ENCODE measurements around the gene MYBBP1A.

MYBBP1A gene

GRCh38 chr17:4547118-4547906 is 7.9 kb downstream of the MYBBP1A start:
- no peak for DNase-seq

- no peak for DNase-seq
Measured at GRCh38 chr17:4545217-4545951, 9.8 kb downstream of the MYBBP1A start.

- DNase-seq: no peak
Measured at GRCh38 chr17:4544951-4545216, 10.3 kb downstream of the MYBBP1A start.

- DNase-seq: no peak
Measured at GRCh38 chr17:4544135-4544950, 10.8 kb downstream of the MYBBP1A start.

DNA sequence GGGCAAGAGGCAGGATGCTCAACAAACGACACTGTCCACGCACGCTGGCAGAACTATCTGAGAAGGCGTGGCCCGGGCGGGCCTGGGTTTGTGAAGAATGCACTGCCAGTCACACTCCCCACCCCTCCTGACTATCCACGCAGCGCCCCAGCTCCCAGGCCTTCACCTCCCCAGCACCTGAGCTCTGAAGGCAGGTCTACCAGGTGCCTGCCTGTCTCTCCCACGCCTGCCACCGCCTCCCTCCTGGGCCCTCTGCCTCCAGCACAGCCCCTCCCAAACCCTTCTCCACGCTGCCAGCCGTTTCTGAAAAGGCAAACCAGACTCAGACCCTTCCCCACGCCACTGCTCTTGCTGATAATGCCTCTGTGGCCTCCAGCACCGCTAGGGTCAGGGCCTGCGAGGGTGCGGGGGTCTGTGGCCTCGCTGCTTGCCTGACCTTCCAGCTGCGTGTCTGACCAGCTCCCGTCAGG is 11.6 kb downstream of the MYBBP1A start:
- DNase-seq: no peak

DNA sequence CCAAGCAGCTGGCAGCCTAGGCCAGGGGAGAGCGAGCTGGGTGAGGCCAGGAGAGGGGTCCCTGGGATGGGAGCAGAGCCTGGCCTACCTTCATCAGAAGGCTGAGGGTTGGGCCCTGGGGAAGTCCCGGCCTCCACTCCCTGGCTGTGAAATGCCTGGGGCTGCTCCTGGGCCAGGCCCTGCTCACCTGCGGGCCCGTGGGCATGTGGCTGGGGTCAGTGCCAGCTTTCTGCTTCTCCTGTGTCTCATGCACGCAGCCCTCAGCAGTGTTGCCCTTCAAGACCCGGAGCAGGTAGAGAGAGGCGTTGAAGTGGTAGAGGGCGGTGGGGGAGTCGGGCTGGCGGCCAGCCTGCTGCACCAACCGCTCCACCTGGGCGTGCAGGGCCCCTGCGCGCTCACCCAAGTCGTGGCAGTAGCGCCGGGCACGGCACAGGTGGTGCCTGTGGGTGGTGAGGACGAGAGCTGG is 12.4 kb downstream of the MYBBP1A start:
- DNase-seq: no peak

GRCh38 chr17:4542003-4542725 is 13.0 kb downstream of the MYBBP1A start:
- no peak for DNase-seq

DNA sequence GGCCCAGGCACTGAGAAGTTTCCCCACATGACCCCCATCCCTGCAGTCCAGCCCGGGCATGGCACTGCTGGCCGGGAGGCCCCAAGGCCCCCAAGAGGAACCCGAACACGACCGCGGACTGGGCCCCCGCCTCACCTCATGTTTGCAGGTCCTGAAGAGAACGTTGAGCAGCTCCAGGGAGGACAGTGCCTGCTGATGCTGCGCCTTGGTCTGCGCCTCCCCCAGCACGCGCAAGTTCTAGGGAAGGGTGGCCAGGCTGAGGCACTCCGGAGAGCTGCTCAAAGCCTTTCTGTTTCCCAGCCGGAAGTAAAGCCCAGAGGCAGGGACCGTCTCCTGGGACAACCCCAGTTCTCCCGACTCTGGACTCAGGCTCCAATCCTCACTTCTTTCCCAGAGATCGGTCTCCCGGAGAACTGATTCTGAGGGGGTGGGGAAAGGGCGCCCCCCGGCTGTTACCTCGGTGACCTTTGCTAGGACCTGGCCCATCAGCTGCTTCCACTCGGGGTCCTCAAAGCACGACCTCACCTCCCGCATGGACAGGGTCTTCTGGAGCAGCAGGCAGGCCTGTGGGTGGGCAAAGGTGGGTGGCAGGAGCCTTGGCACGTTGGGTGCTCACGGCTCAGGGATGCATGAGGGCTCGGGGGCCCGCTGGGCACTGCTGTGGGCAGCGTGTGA is 13.7 kb downstream of the MYBBP1A start:
- DNase-seq: no peak

- no peak for DNase-seq
Measured at GRCh38 chr17:4540687-4541327, 14.4 kb downstream of the MYBBP1A start.

GRCh38 chr17:4540224-4540651 is 14.9 kb downstream of the MYBBP1A start:
- DNase-seq: no peak

GRCh38 chr17:4539576-4540223 is 15.5 kb downstream of the MYBBP1A start:
- DNase-seq: no peak

DNA sequence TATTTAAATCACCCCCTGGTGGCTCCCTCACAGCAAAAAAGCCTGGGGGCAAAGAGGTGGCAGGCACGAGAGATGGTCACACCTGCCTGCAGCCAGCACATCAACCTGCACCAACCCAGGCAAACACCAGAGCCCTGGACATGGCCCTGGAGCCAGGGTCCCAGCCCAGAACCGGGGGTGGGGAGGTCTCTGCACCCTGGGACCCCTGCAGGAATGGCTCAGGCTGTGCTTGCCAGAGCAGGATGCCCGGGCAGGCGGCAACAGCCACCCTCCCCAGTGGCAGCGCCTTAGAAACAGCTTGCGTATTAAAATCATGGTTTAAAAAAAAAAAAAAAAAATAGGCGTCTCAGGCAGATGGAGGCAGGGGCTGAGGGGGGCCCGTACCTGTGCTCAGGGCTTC is 16.2 kb downstream of the MYBBP1A start:
- no peak for DNase-seq

DNA sequence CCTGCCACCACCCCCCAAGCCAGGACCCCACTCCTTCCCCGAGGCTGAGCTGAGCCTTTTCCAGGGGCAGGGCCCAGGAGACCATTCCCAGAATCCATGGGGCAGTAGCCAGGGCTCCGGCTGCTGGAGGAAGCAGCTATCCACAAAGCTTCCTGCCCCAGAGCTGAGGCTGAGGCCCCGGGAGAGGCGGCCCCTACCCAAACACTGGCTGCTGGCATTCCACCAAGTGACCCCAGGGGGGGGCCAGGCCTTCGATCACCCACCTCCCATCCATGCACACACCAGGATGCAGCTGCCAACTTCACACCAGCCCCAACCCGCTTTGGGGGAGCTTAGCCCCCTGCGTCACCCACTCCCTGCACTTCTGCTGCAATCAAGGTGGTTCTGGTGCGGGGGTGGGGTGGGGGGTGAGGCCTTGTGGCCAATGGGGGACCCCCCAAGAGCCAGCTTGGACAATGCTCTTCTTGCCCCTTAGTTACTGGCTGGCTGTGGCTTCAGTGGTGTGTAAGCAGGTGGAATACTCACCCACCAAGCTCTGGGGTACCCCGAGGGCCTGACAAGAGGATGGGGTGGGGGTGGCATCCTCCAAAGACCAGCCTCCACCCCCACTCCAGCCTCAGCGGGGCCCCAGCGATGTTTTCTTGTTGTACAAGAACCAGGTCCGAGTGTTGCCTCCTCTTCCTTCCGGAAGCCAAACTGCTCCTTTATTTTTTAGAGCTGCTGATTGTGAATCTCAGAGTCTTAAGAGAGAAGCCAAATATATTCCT is 16.8 kb downstream of the MYBBP1A start:
- DNase-seq: no peak

DNA sequence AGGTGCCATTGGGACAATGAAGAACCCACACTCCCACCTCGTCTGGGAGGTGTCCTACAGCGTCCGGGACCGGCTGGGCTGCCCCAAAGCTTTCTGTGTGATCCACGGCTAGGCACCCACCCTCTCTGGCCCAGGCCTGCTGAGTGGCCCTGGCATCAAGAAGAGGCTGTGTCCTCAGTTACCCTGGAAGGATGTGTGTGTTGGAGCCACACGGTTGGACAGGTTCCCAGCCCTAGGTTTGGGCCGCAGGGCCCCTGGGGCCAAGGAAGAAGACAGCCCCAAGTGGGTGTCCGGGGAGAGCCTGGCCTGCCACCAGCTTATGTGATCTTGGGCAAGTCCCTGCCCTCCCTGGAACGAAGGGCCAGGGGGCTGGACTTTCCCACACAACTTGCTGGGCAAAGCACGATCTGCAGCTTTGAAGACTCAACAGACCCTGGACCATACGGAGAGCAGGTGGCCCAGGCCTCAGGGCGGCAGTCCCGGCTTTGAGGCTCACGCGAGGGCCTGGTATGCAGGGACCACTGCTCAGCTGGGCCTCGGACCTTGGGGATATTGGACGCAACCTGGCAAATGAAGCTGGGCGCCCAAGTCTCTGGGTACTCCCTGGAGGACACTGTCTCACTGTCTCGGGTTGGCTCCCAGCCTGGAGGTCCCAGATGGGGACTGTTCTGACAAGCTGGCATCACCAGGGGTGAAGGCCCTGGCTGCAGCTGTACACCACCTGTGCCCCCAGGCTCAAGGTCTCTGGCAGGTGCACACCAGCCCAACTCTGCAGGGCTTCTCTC is 17.5 kb downstream of the MYBBP1A start:
- DNase-seq: no peak

GRCh38 chr17:4536742-4537411 is 18.3 kb downstream of the MYBBP1A start:
- DNase-seq: no peak

- DNase-seq: no peak
Measured at GRCh38 chr17:4536259-4536741, 18.9 kb downstream of the MYBBP1A start.

DNA sequence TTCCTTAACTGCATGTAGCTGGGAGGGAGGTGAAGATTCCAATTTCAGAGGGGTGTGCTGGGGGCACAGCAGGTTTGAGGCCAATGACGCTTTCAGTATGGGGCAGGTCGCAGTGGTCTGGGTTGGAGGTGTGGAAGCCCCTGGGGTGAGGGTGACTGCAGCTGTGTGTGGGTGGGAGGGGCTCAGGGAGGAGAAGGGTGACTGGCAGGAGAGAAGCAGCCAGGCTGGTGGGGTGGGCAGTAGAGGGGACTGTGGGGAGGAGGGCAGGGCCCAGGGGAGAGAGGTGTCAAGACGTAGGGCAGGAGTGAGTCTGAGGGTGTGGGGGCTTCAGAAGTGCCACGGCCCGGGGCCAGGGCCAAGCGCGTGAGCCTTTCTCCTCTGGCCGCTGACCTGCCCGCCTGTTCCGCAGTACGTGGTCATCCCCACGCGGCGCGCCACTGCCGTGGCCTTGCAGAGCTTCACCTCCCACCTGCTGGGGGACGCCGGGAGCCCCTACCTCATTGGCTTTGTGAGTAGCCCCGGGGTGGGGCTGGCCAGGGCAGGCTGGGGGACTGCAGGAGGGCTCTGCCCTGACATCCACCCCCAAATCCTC is 19.4 kb downstream of the MYBBP1A start:
- no peak for DNase-seq

DNA sequence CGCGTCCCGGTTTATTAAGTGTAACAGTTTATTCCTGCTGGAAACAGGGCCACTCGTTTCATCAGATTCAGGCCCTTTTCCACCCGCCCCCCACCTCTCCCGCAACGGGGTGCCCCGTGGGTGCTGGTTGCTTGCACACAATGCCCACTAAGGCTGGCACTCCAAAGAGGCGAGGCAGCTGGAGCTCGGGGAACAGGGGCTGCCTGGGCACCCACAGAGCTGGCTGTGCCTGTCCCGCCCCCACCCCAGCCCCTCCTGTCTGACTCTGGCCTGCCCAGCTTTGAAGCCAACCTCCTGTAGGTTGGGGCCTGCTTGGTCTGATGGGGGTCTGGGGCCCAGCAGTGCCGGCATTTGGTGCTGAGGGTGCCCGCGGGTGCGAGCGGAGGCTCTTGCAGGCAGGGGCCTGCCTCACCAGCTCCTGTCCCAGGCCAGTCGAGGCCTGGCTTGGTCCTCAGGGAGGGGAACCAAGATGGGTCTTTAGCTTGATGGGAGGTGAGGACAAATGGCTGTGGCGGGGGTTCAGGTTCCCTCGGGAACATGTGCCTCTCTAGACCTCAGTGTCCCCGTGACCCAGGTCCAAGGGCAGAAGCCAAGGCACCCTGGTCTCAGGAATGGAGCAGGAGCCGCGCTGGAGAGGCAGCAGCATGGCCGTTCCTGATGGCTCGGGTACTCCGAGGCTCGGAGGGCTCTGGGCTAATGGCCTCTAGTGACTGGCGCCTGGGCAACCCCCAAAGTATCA is 20.1 kb downstream of the MYBBP1A start:
- no peak for DNase-seq
